NCI-H2171 (cell line): ENCODE results near the gene MAPK1IP1L.
"Not testable (repeated sequence)": the region's sequence is repeated elsewhere in the genome, so short reads cannot be mapped to it uniquely, and the experiment has no call there.

Experiments used
- DNase-seq: peaks from one replicate; lab custom pipeline; 2025; lab: John Stamatoyannopoulos, UW

Gene MAPK1IP1L

DNA sequence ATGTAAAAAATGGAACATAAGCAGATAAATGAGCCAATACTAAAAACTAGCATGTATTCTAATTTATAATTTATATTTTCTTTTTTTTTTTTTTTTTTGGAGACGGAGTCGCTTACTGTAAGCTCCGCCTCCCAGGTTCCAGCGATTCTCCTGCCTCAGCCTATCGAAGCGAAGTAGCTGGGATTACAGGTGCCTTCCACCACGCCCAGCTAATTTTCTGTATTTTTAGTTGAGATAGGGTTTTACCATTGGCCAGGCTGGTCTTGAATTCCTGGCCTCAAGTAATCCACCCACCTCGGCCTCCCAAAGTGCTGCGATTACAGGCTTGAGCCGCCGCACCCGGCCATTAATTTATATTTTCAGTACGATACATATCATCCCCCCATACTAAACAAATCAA, 2.7 kb downstream of the MAPK1IP1L start:
- DNase-seq = no peak

DNA sequence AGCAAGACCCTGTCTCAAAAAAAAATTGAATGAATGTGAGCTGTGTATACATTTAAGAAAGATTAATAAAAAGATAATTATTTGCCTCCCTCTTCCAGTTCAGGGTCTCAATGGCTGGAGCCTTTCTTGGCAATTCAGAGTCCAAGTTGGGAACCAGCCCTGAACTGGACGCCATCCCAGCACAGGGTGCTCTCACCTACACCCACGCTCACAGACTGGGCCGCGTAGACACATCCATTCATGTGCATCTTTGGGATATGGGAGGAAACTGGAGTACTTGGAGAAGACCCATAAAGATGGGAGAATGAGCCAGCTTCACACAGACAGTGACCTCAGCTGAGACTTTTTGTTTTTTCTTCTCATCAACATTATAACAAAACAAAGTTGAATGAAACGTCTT, 6.5 kb downstream of the MAPK1IP1L start:
- DNase-seq = no peak

DNA sequence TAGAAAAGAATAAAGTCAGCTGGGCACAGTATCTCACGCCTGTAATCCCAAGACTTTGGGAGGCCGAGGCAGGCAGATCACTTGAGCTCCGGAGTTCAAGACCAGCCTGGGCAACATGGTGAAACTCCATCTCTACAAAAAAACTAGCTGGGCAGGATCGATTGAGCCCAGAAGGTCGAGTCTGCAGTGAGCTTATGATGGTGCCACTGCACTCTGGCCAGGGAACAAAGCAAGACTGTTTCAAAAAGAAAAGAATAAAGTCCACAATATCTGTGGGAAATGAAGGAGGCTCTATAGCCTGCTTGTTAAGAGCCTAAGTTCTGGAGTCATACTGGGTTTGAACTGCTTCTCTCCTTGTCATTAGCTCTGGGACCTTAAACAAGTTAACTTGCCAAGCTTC, 7.9 kb downstream of the MAPK1IP1L start:
- DNase-seq = no peak

DNA sequence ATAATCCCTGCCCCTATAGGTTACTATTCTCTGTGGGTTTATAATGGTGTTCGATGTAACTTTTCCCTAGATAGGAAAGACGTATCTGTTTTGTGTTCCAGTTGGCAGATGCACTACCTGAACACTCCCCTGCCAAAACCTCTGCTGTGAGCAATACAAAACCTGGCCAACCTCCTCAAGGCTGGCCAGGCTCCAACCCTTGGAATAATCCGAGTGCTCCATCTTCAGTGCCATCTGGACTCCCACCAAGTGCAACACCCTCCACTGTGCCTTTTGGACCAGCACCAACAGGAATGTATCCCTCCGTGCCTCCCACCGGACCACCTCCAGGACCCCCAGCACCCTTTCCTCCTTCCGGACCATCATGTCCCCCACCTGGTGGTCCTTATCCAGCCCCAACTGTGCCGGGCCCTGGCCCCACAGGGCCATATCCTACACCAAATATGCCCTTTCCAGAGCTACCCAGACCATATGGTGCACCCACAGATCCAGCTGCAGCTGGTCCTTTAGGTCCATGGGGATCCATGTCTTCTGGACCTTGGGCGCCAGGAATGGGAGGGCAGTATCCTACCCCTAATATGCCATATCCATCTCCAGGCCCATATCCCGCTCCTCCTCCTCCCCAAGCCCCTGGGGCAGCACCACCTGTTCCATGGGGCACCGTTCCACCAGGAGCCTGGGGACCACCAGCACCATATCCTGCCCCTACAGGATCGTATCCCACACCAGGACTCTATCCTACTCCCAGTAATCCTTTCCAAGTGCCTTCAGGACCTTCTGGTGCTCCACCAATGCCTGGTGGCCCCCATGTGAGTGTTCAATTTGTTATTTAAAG, 11.3 kb downstream of the MAPK1IP1L start:
- peak; percentile 87 for DNase-seq

DNA sequence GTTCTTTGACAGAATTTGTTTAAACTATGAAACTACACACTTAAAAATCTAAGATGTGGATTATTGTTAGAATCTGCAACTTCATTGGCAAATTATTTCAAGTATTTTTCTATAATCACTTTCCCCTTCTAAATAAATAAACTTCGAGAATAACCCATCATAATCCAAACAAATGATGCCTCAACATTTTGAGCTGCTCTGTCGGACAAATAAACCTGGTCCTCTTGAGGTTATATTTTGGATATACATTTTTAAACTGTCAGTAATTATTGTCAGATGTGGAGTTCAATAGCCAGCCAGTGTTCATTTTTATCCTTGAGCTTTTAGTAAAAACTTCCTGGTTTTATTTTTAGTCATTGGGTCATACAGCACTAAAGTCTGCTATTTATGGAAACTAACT, 13.4 kb downstream of the MAPK1IP1L start:
- not testable (repeated sequence) for DNase-seq

DNA sequence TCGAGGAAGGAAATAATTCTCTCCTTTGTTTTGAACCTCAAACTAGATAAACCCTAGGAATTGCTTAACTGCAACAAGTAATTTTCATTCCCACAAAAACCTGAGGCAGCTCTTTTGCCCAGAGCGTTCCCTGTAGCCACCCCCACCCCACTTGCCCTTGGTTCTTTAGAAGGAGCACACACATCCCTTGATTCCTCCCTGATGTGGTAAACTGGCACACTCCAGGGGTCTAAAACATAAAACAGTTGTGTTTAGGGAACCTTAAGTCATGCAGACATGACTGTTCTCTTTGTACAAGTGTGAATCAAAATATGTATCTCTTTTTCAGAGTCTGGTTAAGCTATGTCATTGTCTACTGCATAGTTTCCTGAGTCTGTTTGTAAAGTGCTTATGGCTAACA, 14.0 kb downstream of the MAPK1IP1L start:
- no peak for DNase-seq

DNA sequence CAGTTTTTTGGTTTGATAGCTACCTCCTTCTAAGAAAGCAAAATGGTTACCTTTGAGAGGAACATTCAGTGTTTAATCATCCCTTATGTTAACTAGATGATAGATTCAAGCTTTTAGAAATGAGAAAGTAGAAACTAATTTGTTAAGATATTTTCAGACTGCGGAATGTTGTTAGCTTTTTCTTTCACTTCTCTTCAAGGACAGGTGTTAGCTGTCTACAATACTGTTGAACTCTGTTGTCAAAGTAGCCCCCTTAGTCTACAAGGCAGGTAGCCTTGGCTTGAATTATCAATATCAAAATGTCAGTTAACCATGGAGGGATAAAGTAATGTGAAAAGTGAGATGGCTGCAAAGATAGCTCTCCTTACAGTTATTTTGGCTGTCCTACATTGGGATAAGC, 14.8 kb downstream of the MAPK1IP1L start:
- no peak for DNase-seq

DNA sequence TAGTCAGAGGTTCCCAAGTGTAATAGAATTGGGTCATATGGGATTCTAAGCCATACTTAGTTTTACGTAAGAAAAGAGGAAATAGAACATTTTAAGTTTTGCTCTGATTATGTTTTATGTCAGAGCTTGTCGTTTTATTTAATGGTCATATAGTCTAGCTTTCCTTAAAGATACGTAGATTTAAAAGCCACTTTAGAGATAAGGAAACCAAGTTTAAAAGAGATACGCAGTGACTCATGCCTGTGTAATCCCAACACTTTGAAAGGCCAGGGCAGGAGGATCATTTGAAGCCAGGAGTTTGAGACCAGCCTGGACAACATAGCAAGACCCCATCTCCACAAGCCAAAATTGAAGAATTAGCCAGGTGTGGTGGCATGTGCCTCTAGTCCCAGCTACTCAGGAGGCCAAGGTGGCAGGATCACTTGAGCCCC, 19.5 kb downstream of the MAPK1IP1L start:
- no peak for DNase-seq

DNA sequence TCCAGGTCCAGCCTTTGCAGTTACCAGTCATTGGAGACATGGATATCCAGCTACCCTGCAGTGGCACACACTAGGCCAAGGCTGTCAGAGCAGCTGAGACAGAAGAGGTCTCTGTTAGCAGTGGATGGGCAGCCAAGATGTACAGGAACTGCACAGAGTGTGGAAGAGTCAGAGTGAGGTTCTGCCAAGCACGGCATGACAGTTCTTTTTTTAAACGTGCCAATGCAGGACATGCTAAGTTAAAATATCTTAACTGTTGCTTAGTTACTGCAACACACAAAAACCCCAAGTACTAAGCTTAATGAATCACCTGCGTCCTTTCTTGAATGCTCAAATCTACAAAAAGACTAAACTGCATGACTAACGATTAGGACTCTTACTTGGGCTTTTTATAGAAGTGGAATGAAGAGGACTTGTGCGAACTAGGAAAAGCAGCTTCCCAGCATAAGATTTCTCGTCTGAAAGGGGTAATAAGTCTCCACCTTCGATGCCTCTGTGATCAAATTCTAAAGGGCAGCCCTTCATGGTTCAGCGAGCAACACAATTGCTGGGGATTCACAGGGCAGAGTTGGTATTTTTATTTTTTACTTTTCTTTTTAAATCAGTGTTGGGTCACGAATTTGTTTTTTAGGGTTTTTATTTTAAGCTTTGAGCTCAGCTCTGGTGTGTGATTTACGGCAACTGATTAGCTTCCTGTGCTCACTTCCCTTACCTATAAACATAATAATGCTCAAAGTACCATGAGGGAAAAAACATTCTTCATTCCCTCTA, 20.6 kb downstream of the MAPK1IP1L start:
- no peak for DNase-seq

DNA sequence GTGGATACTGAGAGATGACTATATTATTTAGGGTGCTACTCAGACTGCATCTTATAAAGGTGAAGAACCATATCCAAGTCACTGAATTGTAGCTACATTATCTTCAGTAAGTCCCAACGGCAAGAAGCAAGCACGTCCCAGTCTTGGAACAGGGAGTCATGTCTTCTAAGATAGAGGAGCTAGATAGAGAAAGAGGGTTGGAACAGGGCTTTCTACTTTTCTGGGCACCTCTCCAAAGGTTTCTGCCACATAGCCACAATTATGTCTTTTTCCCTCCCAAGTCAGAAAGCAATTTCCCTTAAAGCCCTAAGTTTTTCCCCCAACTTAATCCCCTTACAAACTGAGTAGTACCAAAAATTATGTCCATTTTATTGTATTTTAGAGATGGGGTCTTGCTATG, 22.4 kb downstream of the MAPK1IP1L start:
- DNase-seq = no peak

DNA sequence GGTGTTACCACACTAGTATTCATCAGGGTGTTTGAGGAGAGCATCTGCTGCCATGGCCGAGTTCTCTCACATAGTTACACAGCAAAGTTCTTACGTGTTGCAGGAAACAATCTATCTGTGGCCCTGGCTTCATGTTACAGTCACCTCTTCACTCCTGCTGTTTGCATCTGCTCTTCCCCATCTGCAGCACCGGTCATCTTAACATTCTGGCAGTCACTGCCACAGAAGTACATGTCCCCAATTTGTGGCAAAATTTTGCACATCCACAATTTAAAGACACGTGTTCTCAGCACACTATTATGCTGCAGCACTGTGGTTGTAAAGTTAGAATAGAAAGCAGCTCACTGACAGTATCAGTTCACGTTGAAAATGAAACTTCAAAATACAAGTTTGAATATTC, 23.2 kb downstream of the MAPK1IP1L start:
- DNase-seq = no peak

DNA sequence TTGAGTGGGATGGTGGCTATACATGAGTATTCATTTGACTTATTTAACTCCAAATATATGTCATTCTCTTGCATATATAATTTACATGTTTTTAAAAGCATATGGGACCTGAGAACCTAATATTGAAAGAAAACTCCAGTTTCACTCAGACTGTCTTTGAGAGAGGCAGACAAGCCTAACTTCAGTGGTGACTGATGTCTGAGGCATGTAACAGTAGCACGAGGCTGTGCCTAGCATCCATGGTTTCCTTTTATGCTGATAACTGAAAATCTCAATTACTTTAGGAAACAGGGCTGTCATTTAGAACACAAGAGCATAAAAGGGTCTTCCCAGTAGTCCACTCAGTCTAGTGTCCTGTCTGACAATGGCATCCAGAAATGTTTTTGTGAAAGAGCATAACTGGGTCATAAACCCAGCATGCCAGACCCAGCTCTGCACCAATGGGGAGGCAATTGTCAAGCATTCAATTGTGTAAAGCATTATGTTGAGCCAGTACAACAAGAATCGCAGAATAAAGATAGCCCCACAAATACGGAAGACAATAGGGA, 24.3 kb downstream of the MAPK1IP1L start:
- DNase-seq = no peak

DNA sequence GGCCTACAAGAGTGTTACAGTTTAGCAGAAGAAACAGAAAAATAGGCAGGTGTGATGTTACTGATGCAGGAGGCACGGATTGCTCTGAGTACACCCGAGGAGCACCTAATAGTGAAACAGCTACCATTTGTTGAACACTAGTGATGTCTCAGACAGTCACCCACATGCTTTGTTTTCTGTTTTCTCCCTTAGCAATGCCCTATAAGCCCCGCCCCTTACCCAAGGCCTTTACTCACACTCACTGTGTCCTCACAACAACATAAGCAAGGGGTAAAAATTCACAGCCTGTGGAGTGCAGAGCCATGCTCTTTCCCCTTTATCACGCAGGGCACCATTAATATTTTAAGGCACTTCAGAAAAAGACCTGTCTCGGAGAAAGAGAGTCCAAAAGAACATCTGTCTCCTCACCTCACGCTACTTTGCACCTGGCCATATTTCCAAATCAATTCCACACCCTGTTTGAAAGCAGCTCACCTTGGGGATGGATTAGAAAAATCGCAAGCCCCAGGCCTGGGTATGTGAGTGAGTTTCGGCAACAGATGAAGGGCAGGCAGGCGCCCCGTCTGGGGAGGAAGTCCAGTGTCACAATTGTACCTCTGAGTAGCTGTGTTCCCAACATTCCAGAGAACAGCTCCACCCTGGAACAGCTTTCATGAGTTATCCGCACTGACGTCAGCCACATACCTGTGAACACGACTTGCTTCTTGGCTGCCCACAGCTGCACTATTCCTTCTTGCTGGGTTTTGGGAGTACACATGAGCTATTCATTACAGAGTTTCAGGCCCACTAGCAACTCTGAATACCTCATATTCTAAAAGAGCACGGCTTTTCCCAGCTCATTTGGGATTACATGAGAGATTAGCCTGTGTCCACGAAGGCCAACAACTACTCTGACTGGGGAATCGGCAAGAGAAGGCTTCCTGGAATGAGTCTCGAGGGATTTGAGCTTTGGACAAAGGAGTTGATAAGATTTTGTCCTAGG, 26.0 kb downstream of the MAPK1IP1L start:
- no peak for DNase-seq

DNA sequence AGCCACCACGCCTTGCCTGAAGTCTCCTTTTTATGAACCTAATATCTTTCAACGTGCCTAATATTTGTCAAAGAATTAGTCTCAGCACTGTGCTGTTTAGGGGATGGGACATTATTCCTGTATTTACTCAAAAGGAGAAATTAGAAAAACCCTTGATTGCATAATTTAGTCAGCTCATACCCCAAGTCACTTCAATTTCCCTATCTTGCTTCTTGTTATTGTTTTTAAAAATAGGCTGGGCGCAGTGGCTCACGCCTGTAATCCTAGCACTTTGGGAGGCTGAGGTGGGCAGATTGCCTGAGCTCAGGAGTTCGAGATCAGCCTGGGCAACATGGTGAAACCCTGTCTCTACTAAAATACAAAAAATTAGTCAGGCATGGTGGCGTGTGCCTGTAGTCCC, 28.5 kb downstream of the MAPK1IP1L start:
- DNase-seq = not testable (repeated sequence)

DNA sequence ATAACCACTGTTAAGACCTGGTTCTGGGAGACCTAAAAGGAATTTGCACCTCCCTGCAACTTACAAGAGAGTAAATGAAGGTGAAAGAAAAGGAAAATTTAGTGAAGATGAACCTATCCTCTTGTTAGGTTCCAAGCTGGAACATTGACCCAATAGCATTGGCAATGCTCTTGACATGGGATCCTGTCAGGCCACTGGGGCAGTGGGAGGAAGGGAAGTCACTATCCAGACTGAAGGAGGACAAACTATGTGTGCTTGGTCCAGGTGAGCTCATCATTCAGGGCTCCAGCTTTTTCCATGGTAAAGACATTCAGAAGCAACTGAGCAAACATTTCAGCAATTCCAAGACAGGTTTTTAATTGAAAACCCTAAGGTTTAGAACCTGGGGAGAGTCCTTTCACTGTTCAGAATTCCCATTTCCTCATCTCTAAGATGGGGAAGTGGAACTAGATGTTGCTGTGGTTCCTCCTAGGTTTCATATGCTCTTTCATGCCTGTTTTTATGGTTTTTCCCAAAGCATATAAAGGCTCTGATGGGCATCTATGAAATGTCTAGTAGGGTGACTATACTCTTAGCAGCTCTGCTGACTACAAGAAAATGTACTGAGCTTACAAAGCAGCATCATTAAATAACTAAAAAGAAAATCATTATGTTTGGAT, 33.1 kb downstream of the MAPK1IP1L start:
- no peak for DNase-seq

DNA sequence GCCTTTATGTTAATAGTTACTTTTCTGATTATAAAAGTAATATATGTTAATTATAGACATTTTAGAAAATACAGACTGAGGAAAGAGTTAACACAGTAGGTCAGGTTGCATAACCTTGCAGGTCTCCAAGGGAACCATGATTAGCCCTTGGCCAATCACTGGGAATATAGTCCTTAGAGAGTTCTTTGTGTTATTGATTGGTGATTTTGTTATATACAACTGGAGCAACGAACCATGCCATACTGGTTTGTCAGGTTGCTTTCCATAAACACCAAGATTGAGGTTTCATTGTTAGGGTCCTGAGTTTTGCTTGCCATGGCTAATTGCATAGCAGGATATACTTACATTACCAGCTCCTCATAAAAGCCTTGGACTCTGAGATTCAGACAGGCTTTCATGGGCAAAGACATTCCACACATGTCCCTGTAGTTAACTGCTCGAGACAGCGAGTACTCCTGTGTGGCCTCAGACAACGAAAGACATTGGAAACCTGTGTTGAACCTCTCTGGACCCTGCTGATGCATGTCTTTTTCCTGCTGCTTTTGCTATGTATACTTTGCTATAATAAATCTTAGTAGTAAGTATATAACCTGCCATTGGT, 33.7 kb downstream of the MAPK1IP1L start:
- DNase-seq = no peak

DNA sequence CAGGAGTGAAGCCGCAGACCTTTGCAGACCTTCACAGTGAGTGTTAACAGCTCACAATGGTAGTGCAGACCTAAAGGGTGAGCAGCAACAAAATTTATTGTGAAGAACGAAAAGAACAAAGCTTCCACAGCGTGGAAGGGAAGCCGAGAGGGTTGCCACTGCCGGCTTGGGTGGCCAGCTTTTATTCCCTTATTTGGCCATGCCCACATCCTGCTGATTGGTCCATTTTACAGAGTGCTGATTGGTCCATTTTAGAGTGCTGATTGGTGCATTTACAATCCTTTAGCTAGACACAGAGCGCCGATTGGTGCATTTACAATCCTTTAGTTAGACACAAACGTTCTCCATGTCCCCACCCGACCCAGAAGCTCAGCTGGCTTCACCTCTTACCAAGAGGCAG, 35.5 kb downstream of the MAPK1IP1L start:
- DNase-seq = no peak

DNA sequence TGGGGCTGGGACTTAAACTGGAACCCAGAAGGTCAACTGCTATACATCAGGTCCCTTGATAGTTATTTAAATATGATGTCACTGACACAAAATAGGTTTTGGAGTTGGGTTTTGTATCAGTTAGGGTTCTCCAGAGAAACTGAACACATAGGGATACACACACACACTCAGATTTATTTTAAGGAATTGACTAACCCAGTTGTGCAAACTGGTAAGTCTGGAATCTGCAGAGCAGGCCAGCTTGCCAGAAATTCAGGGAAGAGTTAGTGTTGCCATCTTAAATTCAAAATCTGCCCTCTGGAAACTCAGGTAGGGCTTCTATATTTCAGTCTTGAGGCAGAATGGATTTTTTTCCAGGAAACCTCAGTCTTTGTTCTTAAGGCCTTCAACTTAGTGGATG, 36.9 kb downstream of the MAPK1IP1L start:
- no peak for DNase-seq

DNA sequence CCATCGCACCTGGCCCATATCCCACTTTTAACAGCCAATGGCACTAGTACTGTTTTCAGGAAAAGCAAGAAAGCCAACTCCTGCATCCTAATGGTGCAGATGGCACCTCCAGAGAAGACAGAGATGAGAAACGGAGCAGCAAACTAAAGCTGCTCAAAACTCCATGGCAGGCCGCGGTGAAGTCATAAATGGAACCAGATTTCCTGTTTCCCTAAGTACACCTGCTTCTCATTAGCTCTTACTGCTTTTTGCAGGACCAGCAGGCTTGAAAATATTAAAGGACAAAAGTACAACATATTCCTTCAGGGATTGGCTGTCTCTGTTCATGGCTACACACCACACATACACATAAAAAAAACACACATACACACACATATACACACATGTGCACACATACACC, 40.9 kb downstream of the MAPK1IP1L start:
- DNase-seq = peak; percentile 10

DNA sequence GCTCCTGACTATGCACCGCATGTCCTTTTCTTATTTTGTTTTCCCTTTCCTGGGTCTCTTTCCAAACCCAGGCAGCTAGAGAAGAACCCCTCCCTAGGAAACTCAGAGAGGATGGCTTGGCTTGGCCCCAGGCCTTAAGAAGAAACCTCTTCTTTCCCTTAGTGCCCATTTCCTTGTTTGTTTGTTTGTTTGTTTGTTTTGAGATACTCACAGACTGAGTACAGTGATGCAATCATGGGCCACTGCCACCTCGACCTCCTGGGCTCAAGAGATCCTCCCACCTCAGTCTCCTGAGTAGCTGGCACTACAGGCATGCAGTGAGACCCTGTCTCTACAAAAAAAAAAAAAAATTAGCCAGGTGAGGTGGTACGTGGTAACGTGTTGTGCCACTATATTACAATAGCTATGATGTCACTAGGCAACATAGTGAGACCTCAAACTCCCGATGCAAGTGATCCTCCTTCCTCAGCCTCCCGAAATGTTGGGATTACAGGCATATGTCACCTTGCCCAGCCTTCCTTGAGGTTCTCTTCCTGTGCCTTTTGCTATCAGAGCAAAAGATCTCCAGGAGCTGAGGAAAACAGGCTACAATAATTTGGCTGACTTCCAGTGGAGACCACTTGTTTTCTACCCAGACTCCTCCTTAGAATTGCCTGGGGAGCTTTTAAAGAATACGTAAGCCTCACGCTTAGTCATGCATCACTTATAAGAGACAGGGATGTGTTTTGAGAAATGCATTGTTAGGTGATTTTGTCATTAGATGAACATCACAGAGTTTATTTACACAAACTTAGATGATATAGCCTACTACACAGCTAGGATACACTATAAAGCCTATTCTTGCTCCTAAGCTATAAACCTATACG, 43.1 kb downstream of the MAPK1IP1L start:
- DNase-seq = peak; percentile 74
